Stomach (tissue), 19 donors: ENCODE data around the gene ANKDD1B. TPM values are rescaled to one million over a fixed set of nuclear protein-coding genes. Genes with fewer than 3 reads are reported as not detected.
"Not testable (repeated sequence)": the region's sequence is repeated elsewhere in the genome, so short reads cannot be mapped to it uniquely, and the experiment has no call there.

ENCODE experiments used
- DNase-seq, 2 donors: peaks; one replicate each; pipeline versions ENCODE4 v3.0.0 to v3.0.0-alpha.2; 2013 to 2019
- H3K27ac ChIP-seq, 5 donors: fragments of 200-600 bp in 4 of 5; sonication (generic) in 4 of 5; one replicate each; pipeline ENCODE4 v1.5.1; 2013 to 2019; ENCODE audit warnings: mild to moderate bottlenecking in 1 of 5, moderate library complexity in 1 of 5
- H3K27me3 ChIP-seq, 3 donors: fragments of 200-600 bp; sonication (generic); one replicate each; pipeline ENCODE4 v1.5.1; 2017 to 2019; ENCODE audit warnings: mixed run types in 1 of 3
- H3K36me3 ChIP-seq, 4 donors: fragments of 200-600 bp; sonication (generic); 1 replicate in 3 of 4; 2 replicates in 1 of 4; pipeline ENCODE4 v1.5.1; 2016 to 2019
- H3K4me1 ChIP-seq, 4 donors: fragments of 200-600 bp; sonication (generic); one replicate each; pipeline ENCODE4 v1.5.1; 2016 to 2019
- H3K4me3 ChIP-seq, 4 donors: fragments of 200-600 bp; sonication (generic) in 3 of 4; one replicate each; pipeline ENCODE4 v1.5.1; 2016 to 2019; ENCODE audit warnings: mild to moderate bottlenecking in 1 of 4
- H3K9me3 ChIP-seq, 4 donors: fragments of 200-600 bp; sonication (generic); one replicate each; pipeline ENCODE4 v1.5.1; 2016 to 2019
- EP300 ChIP-seq: sonication (generic); formaldehyde crosslinking; IDR thresholded peaks from one replicate; pipeline ENCODE4 v1.6.1; 2017; ENCODE audit warnings: antibody characterized with exemption
- POLR2A ChIP-seq, 4 donors: fragments of 450-650 bp; IDR thresholded peaks; one replicate each; pipeline ENCODE4 v1.6.1; 2016; ENCODE audit warnings: antibody characterized with exemption in 4 of 4, control low read depth in 2 of 4, mild to moderate bottlenecking in 1 of 4, moderate library complexity in 1 of 4
- POLR2AphosphoS5 ChIP-seq, 3 donors: sonication (generic); formaldehyde crosslinking; IDR thresholded peaks; one replicate each; pipeline ENCODE4 v1.6.1; 2016; ENCODE audit warnings: antibody characterized with exemption in 3 of 3
- WGBS, 5 donors: extraction: QIAGEN DNeasy Blood & Tissue Kit in 3 of 5; methylation state at CpG; one replicate each; pipeline versions ENCODE4 v1.1.5 to v1.1.7; 2013 to 2018; 5-methylcytosine and 5-hydroxymethylcytosine counted together
- intact Hi-C: fragments of 100-400 bp; cut with DNase I; formaldehyde crosslinking; loops from one replicate; pipeline ENCODE4 v1.15.1; 2023; ENCODE audit warnings: low total_unique reads
- long read RNA-seq, 10 donors: transcript quantifications; one replicate each; lab custom pipeline, GENCODE V29; 2026
- polyA plus RNA-seq, 3 donors: library from polyadenylated mRNA; stranded (reverse); fragments of 200-250 nt; gene quantifications; one replicate each; pipeline ENCODE4 v1.2.3, GENCODE V29; 2013
- total RNA-seq, 5 donors: library from RNA; depleted of rRNA; stranded (reverse); fragments of >200 nt; gene quantifications; one replicate each; pipeline versions ENCODE4 v1.1.0 to v1.2.3, GENCODE V29; 2014 to 2016
- TF ChIP-seq, protein P1 (sequence below), 7 experiments: fragments of 450-650 bp in 4 of 7; fragments of 200-600 bp in 3 of 7; sonication (generic) in 3 of 7; IDR thresholded peaks; one replicate each; pipeline ENCODE4 v1.5.1; 2016 to 2019; ENCODE audit warnings: antibody characterized with exemption in 7 of 7, control low read depth in 2 of 7, mild to moderate bottlenecking in 1 of 7
- donor health status: healthy with polysubstance abuse.
- donor health status: Bipolar disorder and iron deficiency.
- donor health status: healthy.

ANKDD1B gene
- total RNA-seq (10 to 100 TPM in 1 of 5 donors, 1 to 10 TPM in 2, not detected in 2; 6.2 to 11.6 (median 7.7) TPM), polyA plus RNA-seq (1 to 10 TPM in 1 of 3 donors, under 1 TPM in 2; 0.37 to 1.1 (median 0.85) TPM)
- long read RNA-seq, donor 1: 0 reads
- long read RNA-seq, donor 2: 0 reads
- long read RNA-seq, donor 3: 0 reads
- long read RNA-seq, donor 4: 0 reads
- long read RNA-seq, donor 5: 0 reads
- long read RNA-seq, donor 6, partial matches to known transcripts: 6 of 6 reads
- long read RNA-seq, donor 6, other reads (novel, unspliced or antisense): 0 of 6 reads
- long read RNA-seq, donor 7: 0 reads
- long read RNA-seq, donor 8: 0 reads
- long read RNA-seq, donor 9: 0 reads
- long read RNA-seq, donor 10: 0 reads

GRCh38 chr5:75611311-75612225 lies at the start of gene ANKDD1B:
Gene ANKDD1B (plus strand): TSS chr5:75611453. CDS start chr5:75611635, 182 bp downstream.
- Histone ChIP-seq H3K27me3 (peaks cover 0 to 9% (median 0%) of the 10 kb centered on the region in 3 donors), H3K36me3 (no peaks in the 10 kb centered on the region), H3K4me1 (peaks cover 0 to 24% (median 14%) of the 10 kb centered on the region in 4 donors), H3K4me3 (peak within 1 kb of the TSS; percentile 50 to 60 (median 56)), H3K27ac (peak within 1 kb of the TSS; percentile 69 to 87 (median 80)), H3K9me3 (no peaks in the 10 kb centered on the region)
- 3 to 4% (median 3%) methylated on average over 23 to 52 of the region's 52 CpGs for WGBS, 5 donors
- DNase-seq: peak; percentile 38 to 76
- intact Hi-C loops: no loop called here
- TF ChIP-seq POLR2AphosphoS5 (IDR thresholded peaks at IDR 0.05): peak in 1 of 3 donors; percentile 33
- no peak for TF ChIP-seq EP300
- TF ChIP-seq POLR2A (IDR thresholded peaks at IDR 0.05): no peak

DNA sequence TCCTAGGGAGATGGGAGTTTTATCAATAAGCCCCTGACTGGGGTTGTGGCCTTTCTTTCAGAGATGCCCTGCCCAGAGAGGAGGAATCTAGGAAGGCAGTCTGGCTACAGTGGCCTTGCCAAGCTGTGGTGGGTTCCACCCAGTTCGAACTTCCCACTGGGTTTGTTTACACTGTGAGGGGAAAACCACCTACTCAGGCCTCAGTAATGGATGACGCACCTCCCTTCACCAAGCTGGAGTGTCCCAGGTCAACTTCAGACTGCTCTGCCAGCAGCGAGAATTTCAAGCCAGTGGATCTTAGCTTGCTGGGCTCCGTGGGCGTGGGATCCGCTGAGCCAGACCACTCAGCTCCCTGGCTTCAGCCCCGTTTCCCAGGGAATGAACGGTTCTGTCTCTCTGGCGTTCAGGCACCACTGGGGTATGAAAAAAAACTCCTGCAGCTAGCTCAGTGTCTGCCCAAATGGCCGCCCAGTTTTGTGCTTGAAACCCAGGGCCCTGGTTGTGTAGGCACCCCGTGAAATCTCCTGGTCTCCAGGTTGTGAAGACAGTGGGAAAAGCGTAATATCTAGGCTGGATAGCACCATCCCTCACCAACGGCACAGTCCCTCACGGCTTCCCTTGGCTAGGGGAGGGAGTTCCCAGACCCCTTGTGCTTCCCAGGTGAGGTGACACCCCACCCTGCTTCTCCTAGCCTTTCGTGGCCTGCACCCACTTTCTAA lies 45.1 kb upstream of the ANKDD1B start:
- WGBS, 5 donors: 80 to 94% (median 92%) methylated on average over 13 to 15 of the region's 15 CpGs
- peaks cover 0 to 12% (median 10%) of the 10 kb centered on the region in 4 donors for H3K9me3 ChIP-seq
- H3K4me3 ChIP-seq, DNase-seq, H3K27me3 ChIP-seq, intact Hi-C loops: not testable (repeated sequence)
- peaks cover 0 to 16% (median 7%) of the 10 kb centered on the region in 4 donors for H3K36me3 ChIP-seq
- H3K27ac ChIP-seq: peak overlapping the region in 4 of 5 donors; percentile 20 to 39 (median 26)
- H3K4me1 ChIP-seq: peaks cover 6 to 42% (median 20%) of the 10 kb centered on the region in 4 donors

DNA sequence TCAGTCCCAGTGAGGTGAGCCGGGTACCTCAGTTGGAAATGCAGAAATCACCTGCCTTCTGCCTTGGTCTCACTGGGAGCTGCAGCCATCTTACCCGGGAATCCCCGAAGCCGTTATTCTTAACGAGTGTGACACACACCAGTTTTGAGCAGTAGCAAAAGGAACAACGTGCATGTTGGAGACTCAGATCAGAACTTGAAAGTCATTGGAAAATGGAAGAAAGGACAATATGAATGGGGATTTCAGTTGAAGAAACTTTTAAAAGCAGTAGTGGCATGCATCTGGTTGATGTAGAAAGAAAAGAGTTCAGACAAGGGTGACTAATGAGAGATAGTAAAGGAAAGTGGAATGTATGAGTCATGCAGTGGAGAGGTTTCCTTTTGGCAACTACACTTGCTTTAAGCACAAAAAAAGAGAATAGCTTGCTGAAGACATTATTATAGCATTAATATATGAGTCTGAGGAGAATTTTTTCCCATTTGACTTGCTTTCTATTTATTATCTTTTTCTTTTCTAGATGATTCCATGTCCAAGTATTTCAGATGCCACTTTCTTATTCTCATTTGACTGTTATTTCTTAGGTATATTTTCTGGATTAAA lies 44.4 kb upstream of the ANKDD1B start:
- Histone ChIP-seq H3K4me3 (no peak overlapping the region), H3K9me3 (peaks cover 0 to 12% (median 10%) of the 10 kb centered on the region in 4 donors), H3K27ac (peak overlapping the region in 4 of 5 donors; percentile 20 to 39 (median 26)), H3K4me1 (peaks cover 6 to 47% (median 20%) of the 10 kb centered on the region in 4 donors), H3K27me3 (no peaks in the 10 kb centered on the region), H3K36me3 (peaks cover 0 to 16% (median 7%) of the 10 kb centered on the region in 4 donors)
- intact Hi-C loops: no loop called here
- WGBS, 5 donors: 60 to 73% (median 73%) methylated on average over 6 of the region's 6 CpGs
- TF ChIP-seq POLR2AphosphoS5 (IDR thresholded peaks at IDR 0.05): peak in 2 of 3 donors; percentile 48 to 55
- no peak for TF ChIP-seq POLR2A (IDR thresholded peaks at IDR 0.05)
- peak in 1 of 2 donors; percentile 86 for DNase-seq

GRCh38 chr5:75567710-75568109 lies 43.5 kb upstream of the ANKDD1B start:
- TF ChIP-seq EP300: no peak
- no peak for TF ChIP-seq POLR2AphosphoS5 (IDR thresholded peaks at IDR 0.05)
- no peak for TF ChIP-seq POLR2A (IDR thresholded peaks at IDR 0.05)
- TF ChIP-seq, protein P1, sequence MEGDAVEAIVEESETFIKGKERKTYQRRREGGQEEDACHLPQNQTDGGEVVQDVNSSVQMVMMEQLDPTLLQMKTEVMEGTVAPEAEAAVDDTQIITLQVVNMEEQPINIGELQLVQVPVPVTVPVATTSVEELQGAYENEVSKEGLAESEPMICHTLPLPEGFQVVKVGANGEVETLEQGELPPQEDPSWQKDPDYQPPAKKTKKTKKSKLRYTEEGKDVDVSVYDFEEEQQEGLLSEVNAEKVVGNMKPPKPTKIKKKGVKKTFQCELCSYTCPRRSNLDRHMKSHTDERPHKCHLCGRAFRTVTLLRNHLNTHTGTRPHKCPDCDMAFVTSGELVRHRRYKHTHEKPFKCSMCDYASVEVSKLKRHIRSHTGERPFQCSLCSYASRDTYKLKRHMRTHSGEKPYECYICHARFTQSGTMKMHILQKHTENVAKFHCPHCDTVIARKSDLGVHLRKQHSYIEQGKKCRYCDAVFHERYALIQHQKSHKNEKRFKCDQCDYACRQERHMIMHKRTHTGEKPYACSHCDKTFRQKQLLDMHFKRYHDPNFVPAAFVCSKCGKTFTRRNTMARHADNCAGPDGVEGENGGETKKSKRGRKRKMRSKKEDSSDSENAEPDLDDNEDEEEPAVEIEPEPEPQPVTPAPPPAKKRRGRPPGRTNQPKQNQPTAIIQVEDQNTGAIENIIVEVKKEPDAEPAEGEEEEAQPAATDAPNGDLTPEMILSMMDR (IDR thresholded peaks at IDR 0.05): no peak
- peak overlapping the region in 1 of 5 donors; percentile 39 for H3K27ac ChIP-seq

DNA sequence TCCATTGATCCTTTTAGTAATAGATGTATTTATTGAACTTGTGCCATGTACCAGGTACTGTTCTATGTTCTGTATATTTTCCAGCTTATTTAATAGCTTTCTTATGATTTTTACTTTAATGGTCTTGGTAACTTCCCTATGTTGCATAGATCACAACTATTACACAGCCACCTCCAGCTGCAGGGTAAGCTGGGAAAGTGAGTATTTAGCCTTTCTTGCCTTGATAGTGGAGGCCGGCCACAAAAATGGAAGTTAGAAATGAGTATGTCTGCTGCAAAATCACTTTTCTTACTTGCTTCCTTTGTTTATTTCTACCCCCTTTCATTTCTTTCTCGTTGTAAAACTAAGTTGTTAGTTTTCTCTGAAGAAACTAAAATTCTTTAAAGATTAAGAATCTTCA lies 43.1 kb upstream of the ANKDD1B start:
- 67 to 83% (median 80%) methylated on average over 2 of the region's 2 CpGs for whole genome bisulfite sequencing, 5 donors
- H3K36me3 ChIP-seq: peaks cover 0 to 16% (median 8%) of the 10 kb centered on the region in 4 donors
- no peak overlapping the region for H3K4me3 ChIP-seq
- H3K9me3 ChIP-seq: peaks cover 0 to 12% (median 6%) of the 10 kb centered on the region in 4 donors
- no peaks in the 10 kb centered on the region for H3K27me3 ChIP-seq
- no peak for DNase-seq
- TF ChIP-seq POLR2A (IDR thresholded peaks at IDR 0.05) (no peak), EP300 (no peak), POLR2AphosphoS5 (IDR thresholded peaks at IDR 0.05) (no peak)
- TF ChIP-seq, protein P1 (IDR thresholded peaks at IDR 0.05): no peak
- no peak overlapping the region for H3K27ac ChIP-seq
- peaks cover 6 to 47% (median 20%) of the 10 kb centered on the region in 4 donors for H3K4me1 ChIP-seq
- intact Hi-C loops: no loop called here

More at GRCh38 chr5:75567710-75568109, 43.5 kb upstream of the ANKDD1B start:
- 53 to 77% (median 66%) methylated on average over 2 of the region's 2 CpGs for WGBS, 5 donors
- H3K27me3 ChIP-seq: no peaks in the 10 kb centered on the region
- H3K4me3 ChIP-seq: no peak overlapping the region
- peaks cover 0 to 12% (median 10%) of the 10 kb centered on the region in 4 donors for H3K9me3 ChIP-seq
- H3K4me1 ChIP-seq: peaks cover 6 to 47% (median 20%) of the 10 kb centered on the region in 4 donors
- DNase-seq: no peak
- intact Hi-C loops: no loop called here
- peaks cover 0 to 16% (median 7%) of the 10 kb centered on the region in 4 donors for H3K36me3 ChIP-seq
